GM20000 (cell line): ENCODE data around the gene ANKS6.

Experiments
- DNase-seq: peaks from one replicate; pipeline ENCODE4 v3.0.0; 2012; ENCODE audit warnings: low spot score
- CTCF ChIP-seq: IDR thresholded peaks from 2 replicates; pipeline ENCODE4 v1.5.1; 2012; ENCODE audit warnings: mild to moderate bottlenecking, control low read depth; ENCODE audit errors: extremely low read depth, missing control alignments

Gene ANKS6

GRCh38 chr9:98797491-98797890 is 1.1 kb upstream of the ANKS6 start:
- DNase-seq = no peak
- no peak for TF ChIP-seq CTCF

- DNase-seq = no peak
- TF ChIP-seq CTCF = no peak
Observed at GRCh38 chr9:98795970-98796363, 388 bp downstream of the ANKS6 start.

- DNase-seq = no peak
- no peak for TF ChIP-seq CTCF
Observed at GRCh38 chr9:98795295-98795955, 930 bp downstream of the ANKS6 start.

DNA sequence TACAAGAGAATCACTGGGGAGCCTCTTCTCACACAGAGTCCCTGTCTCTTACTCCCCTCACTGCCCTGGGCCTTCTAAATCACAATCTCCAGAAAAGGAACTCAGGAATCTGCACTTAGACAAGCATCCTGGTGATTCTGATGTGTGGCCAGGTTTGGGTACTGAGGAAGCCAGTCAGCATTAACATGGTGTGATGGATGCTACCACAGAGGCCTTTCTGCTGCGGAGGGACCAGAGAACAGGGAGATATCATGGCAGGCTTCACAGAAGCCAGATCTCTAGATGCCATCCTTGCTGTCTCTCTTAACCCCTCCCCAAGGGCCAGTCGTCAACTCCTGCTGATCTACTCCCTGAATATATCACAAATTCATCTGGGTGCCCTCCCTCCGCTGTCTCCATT is 1.6 kb downstream of the ANKS6 start:
- TF ChIP-seq CTCF = no peak
- no peak for DNase-seq

DNA sequence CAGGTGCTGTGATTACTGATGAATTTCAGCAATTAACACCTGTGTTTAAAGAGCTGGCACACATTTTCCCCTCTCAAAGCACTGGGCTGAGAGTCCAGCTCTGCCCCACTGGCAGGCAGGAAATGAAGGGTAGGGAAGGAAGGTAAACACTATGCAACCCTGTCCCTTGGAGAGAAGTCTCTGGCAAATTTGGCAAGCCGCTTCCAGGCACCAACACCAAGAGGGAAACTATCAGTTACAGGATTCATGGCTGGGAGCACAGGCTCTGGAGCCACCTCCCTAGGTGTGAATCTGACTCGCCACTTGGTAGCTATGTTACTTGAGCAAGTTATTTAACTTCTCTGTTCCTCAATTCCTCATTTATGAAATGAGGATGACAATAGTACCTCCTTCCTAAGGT is 3.3 kb downstream of the ANKS6 start:
- no peak for DNase-seq
- no peak for TF ChIP-seq CTCF

DNA sequence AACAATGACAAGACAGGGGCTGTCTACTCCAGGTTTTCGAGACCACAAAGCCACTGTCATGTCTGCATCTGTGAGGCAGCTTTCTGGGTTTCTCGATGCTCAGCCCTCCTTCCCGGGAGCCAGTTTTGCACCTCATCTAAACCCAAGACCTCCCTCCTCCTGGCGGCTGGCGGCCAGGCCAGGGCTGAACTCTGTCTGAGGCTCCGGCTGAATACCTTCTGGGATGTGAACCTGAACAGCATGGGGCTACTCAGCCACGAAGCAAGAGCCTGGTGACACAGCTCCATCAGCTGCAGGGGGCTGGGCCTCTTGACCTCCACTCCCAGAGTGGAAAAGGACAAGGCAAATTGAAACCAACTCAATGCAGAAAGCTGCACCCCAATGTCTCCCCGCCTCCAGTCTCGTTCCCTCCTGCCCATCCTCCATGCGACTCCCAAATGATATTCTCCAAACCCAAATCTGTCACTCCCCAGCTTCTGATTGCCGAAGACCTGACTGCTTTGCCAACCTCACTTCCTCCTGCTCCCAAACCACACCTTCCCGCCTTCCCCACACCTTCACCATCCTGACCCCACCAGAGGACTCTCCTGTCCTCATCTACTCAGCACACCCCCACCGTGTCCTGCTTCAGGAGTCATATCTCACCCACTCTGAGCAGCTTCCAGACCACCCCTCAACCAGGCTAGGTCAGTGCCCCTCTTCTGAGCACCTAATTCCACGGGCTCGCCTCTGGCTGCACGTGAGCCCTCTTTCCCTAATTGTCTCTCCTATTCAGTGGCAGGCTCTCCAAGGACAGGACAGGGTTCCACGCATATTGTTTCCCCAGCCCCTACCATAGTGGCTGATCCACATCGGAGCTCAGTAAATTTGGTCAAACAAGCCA is 4.5 kb downstream of the ANKS6 start:
- no peak for DNase-seq

More for the DNA sequence above, 4.5 kb downstream of the ANKS6 start:
- TF ChIP-seq CTCF = no peak
